Brain microvascular endothelial cell (primary cell): Measurements from ENCODE around the gene CYP46A1.

Experiments
- DNase-seq: peaks from one replicate; pipeline ENCODE4 v3.0.0-alpha.2; 2020
- H3K27ac ChIP-seq: fragments of 250-450 bp; sonication (Bioruptor Pico); 2 replicates; pipeline ENCODE4 v1.5.1; 2020; ENCODE audit warnings: mild to moderate bottlenecking, moderate library complexity
- H3K27me3 ChIP-seq: fragments of 250-450 bp; sonication (Bioruptor Pico); replicated peaks from 2 replicates; pipeline ENCODE4 v1.5.1; 2020; ENCODE audit warnings: mild to moderate bottlenecking
- H3K36me3 ChIP-seq: fragments of 250-450 bp; sonication (Bioruptor Pico); replicated peaks from 2 replicates; pipeline ENCODE4 v1.5.1; 2020; ENCODE audit warnings: mild to moderate bottlenecking
- H3K4me3 ChIP-seq: 2 replicates; pipeline ENCODE4 v1.5.1; 2011; ENCODE audit warnings: low read depth, mild to moderate bottlenecking, control low read depth, low read length, moderate library complexity
- in situ Hi-C: cut with HindIII; loops from 2 replicates; pipeline ENCODE4 v1.10.0; 2017; ENCODE audit warnings: low sequenced_read_pairs, low pct_ligation_motif_present
- TF ChIP-seq, protein P1 (sequence below): IDR thresholded peaks from 2 replicates; pipeline ENCODE4 v1.5.1; 2011; ENCODE audit warnings: low read depth, mild to moderate bottlenecking, moderate library complexity, low read length, control low read depth, inconsistent platforms; ENCODE audit errors: missing control alignments

CYP46A1 gene

DNA sequence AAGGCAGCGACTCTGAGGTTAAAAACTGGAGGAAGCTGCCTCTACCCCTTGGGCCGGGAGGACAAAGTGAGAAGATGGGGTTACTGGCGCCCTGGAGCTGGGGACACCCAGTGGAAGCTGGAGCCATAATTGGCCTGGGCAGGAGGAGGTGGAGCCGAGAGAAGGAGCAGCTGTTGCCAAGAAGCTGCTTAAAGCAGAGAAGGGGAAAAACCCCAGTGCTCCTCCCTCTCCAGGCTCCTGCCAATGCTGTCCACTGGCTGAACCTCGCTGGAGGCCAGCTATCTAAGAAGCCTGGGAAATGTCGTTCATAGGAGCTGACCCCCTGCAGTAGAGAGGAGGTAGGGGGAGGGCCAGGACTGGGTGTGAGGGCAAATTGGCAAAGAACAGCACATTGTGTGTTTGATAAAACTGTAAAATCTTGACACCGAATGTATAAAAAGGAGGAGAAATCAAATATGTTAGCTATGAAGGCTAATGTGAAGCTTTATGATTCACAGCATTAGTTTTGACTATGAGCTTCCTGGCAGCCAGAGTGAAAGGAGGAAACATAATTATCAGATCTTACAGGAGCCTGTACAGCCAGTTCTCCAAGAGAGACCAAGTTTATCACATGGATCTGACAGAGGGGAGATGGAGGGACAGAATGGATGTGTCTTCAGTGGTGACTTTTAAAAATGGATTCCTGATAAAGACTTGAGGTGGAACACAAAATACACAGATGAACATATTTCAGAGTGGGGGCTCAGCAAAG lies 29.7 kb upstream of the CYP46A1 start:
- H3K36me3 ChIP-seq = no peaks in the 10 kb centered on the region
- in situ Hi-C loops = no loop called here
- TF ChIP-seq, protein P1, sequence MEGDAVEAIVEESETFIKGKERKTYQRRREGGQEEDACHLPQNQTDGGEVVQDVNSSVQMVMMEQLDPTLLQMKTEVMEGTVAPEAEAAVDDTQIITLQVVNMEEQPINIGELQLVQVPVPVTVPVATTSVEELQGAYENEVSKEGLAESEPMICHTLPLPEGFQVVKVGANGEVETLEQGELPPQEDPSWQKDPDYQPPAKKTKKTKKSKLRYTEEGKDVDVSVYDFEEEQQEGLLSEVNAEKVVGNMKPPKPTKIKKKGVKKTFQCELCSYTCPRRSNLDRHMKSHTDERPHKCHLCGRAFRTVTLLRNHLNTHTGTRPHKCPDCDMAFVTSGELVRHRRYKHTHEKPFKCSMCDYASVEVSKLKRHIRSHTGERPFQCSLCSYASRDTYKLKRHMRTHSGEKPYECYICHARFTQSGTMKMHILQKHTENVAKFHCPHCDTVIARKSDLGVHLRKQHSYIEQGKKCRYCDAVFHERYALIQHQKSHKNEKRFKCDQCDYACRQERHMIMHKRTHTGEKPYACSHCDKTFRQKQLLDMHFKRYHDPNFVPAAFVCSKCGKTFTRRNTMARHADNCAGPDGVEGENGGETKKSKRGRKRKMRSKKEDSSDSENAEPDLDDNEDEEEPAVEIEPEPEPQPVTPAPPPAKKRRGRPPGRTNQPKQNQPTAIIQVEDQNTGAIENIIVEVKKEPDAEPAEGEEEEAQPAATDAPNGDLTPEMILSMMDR = no peak
- peaks cover 12% of the 10 kb centered on the region for H3K27me3 ChIP-seq
- no peak overlapping the region for H3K4me3 ChIP-seq
- no peak overlapping the region for H3K27ac ChIP-seq
- peak; percentile 61 for DNase-seq

DNA sequence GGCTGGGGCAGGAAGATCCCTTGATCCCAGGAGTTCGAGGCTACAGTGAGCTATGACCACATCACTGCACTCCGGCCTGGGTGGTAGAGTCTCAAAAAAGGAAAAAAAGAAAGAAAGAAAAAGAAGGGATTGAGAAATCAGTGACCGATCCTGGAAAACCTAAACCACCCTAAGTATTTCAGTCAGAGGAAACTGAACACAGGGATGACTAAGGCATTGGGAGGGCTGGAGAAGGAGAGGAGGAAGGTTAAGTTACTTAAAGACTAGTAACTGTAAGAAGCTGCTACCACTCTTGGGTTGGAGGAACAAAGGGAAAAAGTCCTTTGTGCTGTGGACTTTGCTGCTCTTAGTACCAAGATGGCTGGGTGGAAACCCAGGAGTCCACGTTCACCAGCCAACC lies 28.6 kb upstream of the CYP46A1 start:
- TF ChIP-seq, protein P1 = no peak
- Histone ChIP-seq H3K4me3 (no peak overlapping the region), H3K27ac (no peak overlapping the region), H3K27me3 (peaks cover 17% of the 10 kb centered on the region), H3K36me3 (no peaks in the 10 kb centered on the region)
- DNase-seq = no peak
- in situ Hi-C loops = no loop called here

DNA sequence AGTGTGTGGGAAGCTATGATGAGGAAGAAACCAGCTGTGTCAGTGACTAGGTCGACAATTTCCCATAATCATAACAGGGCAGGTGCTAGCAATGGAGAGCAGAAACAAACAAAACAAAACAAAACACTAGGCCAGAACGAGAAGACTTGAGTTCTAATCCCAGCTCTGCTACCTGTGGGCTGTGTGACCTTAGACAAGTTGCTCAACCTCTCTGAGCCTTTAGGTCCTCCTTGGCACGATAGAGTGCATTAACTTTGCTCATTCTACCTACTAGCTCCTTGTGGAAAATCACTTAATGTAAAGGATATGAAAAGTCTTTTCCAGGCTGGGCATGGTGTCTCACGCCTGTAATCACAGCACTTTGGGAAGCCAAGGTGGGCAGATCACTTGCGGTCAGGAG lies 27.9 kb upstream of the CYP46A1 start:
- DNase-seq = no peak
- Histone ChIP-seq H3K27ac (no peak overlapping the region), H3K27me3 (peaks cover 17% of the 10 kb centered on the region), H3K4me3 (no peak overlapping the region), H3K36me3 (no peaks in the 10 kb centered on the region)
- in situ Hi-C loops = no loop called here
- TF ChIP-seq, protein P1 = no peak

DNA sequence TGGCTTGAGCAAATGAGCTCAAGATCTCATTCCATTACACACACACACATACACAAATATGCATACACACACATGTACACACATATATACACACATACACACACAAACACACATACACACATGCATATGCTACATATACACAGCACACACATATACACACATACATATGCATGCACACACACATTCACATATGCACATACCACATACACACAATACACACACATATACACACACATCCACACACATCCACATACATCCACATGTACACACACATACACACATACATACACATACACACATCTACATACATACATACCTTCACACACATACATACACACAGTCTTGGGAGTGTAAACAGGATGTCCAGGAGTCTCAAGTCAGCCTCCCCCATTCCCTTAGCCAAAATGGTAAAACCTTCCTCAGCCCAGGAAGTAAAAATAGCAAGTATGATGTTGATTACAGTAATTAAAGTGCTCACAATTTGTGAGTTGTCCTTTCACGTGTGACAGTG lies 26.4 kb upstream of the CYP46A1 start:
- TF ChIP-seq, protein P1 = no peak
- Histone ChIP-seq H3K36me3 (no peaks in the 10 kb centered on the region), H3K27ac (no peak overlapping the region), H3K27me3 (peaks cover 17% of the 10 kb centered on the region), H3K4me3 (no peak overlapping the region)
- in situ Hi-C loops = no loop called here
- DNase-seq = no peak

DNA sequence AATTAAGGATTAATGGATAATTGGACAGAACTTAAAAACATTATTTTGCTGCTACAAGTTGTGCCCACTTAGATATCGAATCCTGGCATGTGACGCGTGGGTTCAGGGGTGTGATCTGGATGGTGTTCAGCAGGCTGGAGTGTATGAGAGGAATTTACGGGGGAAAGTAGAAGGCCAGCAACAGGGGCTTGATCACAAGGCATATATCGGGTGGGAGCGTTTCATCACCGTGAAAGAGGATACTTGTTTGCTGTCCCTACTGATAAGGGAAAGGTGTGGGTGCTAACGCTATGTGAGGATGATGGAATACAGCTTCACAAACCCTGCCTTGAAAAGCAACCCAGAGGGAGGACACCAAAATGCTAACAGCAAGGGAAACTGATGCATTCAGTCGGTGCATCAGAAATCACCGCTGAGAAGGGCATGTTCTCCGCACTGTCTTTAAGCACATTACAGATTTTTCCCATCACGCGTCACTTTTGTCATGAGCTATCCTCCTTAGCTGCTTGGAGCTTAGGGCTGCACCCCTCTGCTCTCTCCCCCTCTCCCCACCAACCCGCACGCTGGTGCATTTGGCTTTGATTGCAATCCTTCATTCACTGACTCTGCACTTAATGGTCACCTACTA lies 25.8 kb upstream of the CYP46A1 start:
- TF ChIP-seq, protein P1 = no peak
- H3K36me3 ChIP-seq = no peaks in the 10 kb centered on the region
- peaks cover 17% of the 10 kb centered on the region for H3K27me3 ChIP-seq
- H3K27ac ChIP-seq = no peak overlapping the region
- in situ Hi-C loops = no loop called here
- no peak for DNase-seq
- H3K4me3 ChIP-seq = no peak overlapping the region
